AG04449 (cell line): ENCODE results near the gene KLRC1.

Source experiments
- CTCF ChIA-PET: fragments of 350-600 bp; formaldehyde crosslinking; extraction: SDS; loops from one replicate; lab custom pipeline; 2021; ENCODE audit warnings: antibody characterized with exemption; lab: Yijun Ruan, JAX
- POLR2A ChIA-PET: fragments of 400-600, 350-600 bp; formaldehyde crosslinking; extraction: SDS; loops from one replicate; lab custom pipeline; 2020; ENCODE audit warnings: antibody characterized with exemption, inconsistent platforms; lab: Yijun Ruan, JAX
- DNase-seq: peaks from one replicate; pipeline ENCODE4 v3.0.0-alpha.2; 2010; ENCODE audit warnings: low read depth, low spot score
- H3K4me3 ChIP-seq: 2 replicates; pipeline ENCODE4 v1.5.1; 2011; ENCODE audit warnings: low read depth, mild to moderate bottlenecking, control low read depth, low read length
- TF ChIP-seq, protein P1 (sequence below): IDR thresholded peaks from one replicate; pipeline ENCODE4 v1.5.1; 2011; ENCODE audit warnings: mild to moderate bottlenecking, moderate library complexity, low read length, control low read depth, inconsistent platforms; ENCODE audit not compliant: insufficient read depth; ENCODE audit errors: missing control alignments

KLRC1 gene

DNA sequence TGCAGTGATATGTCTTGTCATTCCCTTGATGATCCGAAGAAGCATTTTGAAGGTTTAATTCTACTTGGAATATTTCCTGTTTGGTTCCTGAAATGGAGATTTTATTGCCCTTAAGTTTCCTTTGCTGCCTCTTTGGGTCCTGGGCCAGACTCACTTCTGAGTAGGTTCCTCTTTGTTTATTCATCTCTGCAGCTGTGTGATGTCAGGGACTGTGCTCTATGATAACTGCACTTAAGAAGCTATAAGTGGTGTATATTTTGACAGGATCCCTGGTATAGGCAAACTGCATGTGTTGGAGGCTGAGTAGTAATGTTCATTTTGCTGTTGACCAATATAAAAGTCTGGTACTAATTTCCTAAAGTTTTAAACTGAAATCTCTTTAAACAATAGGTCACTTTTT is 43.8 kb downstream of the KLRC1 start, which contains the start of gene KLRC4:
TSS of gene KLRC4 (minus strand) at position 366 of the 400 bp plus-strand sequence. CDS start at position 184, 182 bp downstream.
- no peak for DNase-seq
- ChIA-PET POLR2A (no interaction called here), CTCF (no interaction called here)
- no peak within 1 kb of the TSS for H3K4me3 ChIP-seq
- TF ChIP-seq, protein P1, sequence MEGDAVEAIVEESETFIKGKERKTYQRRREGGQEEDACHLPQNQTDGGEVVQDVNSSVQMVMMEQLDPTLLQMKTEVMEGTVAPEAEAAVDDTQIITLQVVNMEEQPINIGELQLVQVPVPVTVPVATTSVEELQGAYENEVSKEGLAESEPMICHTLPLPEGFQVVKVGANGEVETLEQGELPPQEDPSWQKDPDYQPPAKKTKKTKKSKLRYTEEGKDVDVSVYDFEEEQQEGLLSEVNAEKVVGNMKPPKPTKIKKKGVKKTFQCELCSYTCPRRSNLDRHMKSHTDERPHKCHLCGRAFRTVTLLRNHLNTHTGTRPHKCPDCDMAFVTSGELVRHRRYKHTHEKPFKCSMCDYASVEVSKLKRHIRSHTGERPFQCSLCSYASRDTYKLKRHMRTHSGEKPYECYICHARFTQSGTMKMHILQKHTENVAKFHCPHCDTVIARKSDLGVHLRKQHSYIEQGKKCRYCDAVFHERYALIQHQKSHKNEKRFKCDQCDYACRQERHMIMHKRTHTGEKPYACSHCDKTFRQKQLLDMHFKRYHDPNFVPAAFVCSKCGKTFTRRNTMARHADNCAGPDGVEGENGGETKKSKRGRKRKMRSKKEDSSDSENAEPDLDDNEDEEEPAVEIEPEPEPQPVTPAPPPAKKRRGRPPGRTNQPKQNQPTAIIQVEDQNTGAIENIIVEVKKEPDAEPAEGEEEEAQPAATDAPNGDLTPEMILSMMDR: no peak

DNA sequence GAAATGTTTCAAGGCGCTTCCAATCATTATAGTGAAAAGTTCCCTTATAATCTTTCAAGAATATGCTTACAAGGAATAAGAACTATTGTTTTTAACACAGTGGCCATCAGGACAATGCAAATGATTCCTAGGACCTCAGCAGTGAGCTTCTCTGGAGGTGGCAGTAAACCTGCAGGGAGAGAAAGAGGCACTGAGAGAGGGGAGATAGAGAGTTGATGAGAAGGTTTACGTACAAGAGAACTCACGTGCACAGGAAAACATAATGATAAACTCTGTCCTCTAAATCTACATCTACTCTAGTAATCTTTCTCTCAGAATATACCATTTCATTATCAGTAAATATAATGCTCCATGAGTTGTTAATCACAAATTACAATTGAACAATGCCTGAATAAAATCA is 44.3 kb downstream of the KLRC1 start:
- no peak overlapping the region for H3K4me3 ChIP-seq
- TF ChIP-seq, protein P1: no peak
- ChIA-PET CTCF (no interaction called here), POLR2A (no interaction called here)
- no peak for DNase-seq

DNA sequence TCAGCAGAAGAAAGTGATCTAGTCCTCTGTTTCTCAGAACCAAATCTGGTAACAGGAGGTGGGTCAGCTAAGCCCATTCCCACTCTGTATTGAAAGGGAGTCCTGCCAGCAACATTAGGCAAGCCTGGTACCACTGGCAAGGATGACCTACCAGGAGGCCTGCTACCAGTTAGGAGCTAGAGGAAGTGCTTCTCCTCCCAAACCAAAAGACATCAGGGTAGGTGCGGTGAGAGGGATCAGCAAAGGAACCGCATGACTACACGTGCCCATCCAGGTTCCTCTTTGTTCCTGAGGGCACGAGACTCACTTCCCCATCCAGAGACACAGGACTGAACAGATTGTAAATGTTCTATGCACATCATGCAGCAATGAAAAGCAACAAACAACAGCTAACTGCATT is 46.5 kb downstream of the KLRC1 start:
- POLR2A ChIA-PET: no interaction called here

DNA sequence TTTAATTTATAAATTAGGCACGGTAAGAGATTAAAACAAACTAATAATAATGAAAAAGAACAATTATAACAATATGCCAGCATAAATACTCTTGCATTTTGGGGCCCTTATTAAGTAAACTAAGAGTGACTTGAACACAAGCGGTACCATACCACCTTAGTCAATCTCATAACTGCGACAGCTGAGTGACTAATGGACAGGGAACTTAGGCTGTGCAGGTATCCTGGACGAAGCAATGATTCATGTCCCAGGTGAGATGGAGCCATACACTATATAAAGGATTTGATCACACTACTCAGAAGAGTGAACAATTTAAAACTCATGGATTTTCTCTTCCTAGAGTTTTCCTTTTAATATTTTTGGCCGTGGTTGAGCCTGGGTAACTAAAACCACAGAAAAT is 47.9 kb downstream of the KLRC1 start:
- TF ChIP-seq, protein P1: no peak
- no peak overlapping the region for H3K4me3 ChIP-seq
- POLR2A ChIA-PET: no interaction called here
- CTCF ChIA-PET: no interaction called here
- no peak for DNase-seq

More for the DNA sequence above, 46.5 kb downstream of the KLRC1 start:
- DNase-seq: no peak
- no peak overlapping the region for H3K4me3 ChIP-seq
- CTCF ChIA-PET: no interaction called here
- TF ChIP-seq, protein P1: no peak

DNA sequence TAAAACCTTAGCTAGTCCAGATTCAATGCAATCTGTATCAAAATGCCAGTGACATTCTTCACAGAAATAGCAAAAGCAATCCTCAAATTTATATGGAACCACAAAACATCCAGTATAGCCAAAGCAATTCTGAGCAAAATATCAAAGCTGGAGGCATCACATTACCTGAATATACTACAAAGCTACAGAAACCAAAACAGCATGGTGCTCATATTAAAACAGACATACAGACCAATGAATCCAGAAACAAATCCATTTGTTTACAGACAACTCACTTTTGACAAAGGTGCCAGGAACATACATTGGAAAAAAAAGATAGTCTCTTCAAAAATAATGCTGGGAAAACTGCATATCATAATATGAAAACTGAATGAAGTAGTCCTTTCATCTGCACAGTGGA is 48.4 kb downstream of the KLRC1 start:
- DNase-seq: no peak
- POLR2A ChIA-PET: no interaction called here
- CTCF ChIA-PET: no interaction called here
- H3K4me3 ChIP-seq: no peak overlapping the region
- TF ChIP-seq, protein P1: no peak

DNA sequence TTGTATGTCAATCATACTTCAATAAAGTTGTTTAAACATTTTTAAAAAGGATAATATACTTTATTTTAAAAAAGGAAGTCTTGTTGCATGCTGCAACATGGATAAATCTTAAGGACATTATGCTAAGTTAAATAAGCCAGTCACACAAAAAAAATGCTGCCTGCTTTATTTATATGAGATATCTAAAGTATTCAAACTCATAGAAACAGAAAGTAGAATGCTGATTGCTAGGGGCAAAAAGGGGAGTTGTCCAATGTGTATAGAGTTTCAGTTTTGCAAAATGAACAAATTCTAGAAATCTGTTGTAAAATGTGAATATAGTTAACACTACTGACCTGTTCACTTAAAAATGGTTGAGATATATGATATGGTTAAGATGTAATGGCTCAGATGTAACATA is 52.3 kb downstream of the KLRC1 start:
- ChIA-PET POLR2A (no interaction called here), CTCF (no interaction called here)
- no peak overlapping the region for H3K4me3 ChIP-seq
- DNase-seq: no peak
- TF ChIP-seq, protein P1: no peak
